T follicular helper cell (primary cell): ENCODE data around the gene RAD51B.

Experiments
- DNase-seq: peaks from one replicate; pipeline ENCODE4 v3.0.0-alpha.2; 2020; ENCODE audit warnings: low read depth

RAD51B gene

DNA sequence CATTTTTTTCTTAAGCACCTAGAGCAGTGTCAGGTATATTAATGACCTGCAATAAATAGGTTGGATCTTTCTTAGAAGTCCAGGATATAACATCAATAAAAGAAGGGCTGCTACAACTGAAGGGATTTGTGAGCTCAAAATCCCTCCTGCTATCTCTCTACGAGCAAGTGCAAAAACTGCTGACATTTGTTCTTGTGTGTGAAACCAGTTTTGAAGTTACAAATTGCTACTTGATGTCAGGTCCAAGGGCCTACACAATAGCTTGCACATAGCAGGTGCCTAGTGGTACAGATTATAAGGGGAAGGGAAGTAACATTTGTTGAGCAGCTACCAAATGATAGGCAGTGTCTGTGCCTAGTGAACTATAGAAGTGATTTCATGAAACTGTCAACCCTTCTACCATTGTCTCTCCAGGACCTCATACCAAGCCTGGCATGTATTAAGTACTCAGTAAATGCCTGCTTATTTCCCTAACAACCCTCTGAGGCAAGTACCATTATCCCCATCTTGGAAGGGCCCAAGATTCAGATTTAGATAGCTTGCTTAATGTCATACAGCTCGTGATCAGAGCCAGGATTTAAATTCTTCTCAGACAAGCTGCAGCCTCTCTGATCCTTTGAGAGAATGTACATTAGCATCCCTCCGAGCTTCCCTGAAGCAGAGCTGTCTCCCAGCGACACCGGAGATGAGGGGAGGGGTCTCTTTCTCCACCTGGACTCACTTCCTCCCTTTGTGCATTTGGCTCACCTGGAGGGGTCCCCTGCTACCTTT is 673.0 kb downstream of the RAD51B start:
- no peak for DNase-seq

DNA sequence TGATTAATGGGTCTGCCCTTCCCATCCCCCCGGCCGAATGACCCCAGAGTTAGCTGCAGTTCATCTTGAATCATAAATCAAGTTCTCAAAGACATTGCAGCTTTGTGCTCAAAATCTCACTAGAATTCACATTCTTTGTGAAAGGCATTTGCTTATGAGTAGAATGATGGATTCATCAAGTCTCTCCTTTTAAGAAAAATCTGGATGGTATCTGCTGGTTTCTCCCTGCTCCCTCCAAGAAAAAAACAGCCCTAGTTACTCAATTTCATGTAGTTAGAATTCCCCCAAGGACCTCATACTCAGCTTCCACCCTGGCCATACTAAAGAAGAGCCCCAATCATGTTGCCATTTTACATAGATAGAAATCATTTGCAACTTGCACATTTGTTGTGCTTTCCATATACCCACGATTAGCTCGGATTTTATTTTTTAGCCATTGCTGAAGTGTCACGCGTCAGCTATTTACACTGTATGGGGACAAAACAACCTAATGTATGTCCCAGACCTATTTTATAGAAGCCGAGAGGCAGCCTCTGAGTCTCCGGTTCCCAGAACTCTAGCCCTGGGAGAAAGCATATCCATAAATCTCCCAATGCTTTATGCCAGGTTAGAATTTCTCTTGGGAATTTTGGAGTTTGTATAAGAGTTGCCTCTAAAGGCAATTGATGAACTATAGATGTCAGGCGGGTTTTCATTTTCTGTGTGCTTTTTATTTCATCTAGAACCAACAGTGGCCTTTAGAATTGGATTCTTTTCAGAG is 673.8 kb downstream of the RAD51B start:
- DNase-seq = no peak

DNA sequence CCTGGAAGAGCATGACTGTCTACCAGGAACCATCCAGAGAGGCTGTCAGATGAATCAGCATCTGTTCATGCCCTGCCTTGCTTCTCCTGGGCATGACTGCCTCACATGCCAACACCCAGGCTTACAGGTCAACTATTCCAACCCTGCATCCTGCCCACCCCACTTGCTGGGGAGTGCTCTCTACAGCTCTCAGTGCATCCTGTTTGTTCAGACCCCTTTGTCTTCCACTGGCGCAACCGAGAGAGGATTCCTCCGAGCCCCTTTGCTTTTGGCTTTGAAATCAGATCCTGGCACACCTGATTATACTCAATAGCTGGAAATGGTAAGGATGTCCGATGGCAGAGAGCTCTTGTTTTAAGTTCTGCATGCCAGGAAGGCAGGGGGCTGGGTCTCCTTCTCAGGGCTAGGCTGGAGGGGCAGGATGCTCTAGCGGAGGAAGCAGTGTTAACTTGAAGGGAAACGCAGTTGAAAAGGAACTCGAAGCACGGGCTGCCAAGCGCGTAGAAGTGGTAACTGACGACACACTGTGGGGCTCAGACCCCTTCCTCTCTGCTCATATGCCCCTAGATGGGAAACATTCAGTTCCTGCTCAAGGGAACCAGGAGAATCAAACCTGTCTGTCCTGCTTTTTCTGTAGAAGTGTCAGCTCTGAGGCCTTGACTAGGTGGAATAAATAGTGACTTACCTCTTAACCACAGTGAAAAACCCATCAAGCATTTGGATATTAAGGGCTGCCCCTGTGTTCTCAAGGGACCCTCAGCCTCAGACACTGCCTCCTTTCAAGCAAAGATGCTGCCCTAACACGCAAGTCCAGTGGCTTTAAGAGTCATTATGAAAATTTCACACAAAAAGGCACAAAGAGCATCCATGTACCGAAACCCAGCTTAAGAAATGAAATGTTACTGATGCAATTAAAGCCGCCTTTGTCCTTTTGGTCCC is 675.8 kb downstream of the RAD51B start:
- DNase-seq = no peak

DNA sequence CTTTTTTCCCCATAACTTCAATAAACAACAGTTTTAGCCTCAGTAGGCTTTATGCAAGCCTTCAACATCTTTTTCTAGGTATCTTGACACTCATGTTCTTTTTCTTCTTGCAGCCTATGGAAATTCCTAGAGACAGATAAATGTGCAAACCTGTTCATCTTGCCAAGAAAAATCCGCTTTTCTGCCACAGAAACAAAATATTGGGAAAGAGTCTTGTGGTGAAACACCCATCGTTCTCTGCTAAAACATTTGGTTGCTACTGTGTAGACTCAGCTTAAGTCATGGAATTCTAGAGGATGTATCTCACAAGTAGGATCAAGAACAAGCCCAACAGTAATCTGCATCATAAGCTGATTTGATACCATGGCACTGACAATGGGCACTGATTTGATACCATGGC is 677.4 kb downstream of the RAD51B start:
- DNase-seq = no peak

DNA sequence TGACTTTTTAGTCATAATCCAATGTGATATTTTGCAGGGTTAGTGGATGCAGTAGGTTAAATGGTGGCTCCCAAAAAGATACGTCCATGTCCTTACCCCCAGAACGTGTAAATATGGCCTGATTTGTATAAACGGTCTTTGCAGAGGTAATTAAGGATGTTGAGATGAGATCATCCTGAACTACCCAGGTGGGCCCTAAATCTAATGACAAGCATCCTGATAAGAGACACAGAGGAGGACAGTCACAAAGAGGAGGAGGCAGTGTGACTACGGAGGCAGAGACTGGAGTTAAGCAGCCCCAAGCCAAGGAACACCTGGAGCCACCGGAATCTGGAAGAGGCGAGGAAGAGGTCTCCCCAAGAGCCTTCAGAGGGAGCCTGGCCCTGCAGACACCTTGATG is 679.9 kb downstream of the RAD51B start:
- DNase-seq = no peak

DNA sequence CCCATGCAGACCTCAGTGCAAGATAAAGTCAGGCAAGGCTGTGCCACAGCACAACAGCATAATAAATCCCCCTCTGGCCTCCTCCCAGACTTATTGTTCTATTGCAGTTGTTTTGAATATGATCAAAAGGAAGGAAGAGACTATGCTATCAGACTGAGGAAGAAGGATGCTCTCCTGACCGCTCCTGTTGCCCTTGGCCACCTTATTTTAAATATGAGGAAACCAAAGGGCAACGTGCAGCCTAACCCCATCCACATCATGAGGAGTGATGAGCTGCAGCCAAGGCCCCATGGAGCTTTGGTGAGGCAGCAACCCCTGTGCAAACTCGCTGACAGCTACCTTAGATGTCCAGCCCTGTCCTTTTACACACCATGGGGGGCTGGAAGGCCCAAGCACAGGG is 681.6 kb downstream of the RAD51B start:
- no peak for DNase-seq

DNA sequence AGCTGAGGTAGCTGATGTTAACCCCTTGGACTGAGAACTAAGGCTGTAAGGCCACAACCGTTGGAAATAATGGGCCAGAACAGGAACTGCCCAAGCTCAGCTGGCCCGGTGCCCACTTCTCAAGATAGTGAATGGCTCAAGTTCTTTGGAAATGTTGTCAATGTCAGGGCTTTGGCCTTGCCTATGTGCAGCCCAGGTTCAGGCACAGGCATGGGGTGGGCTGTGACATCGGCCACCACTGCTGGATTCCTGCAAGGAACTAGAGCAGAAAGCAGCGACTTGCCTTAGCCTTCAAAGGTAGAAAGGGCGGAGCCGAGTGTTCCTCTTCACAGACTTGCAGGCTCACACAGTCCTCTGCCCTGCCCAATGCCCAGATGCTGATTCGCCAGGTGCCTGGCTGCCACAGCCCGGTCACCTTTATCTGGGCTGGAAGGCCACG is 682.1 kb downstream of the RAD51B start:
- no peak for DNase-seq

DNA sequence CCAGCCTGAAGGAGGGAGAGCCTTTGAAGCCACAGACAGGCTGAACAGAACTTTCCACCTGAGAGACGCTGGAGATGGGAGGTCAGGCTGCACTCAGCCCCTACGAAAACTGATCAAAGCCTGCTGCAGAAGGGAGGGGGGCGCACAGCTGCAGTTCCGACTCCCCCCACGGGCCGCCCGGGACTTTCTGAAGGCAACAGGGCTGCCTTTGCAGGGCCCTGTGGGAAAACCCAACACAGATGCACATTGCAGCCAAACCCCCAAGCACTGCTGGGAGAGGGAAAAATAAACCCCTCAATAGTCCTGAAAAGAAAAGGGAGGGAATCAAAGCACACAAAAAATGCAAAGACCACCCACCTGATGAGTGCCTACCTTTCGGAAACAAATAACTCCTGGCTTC is 682.7 kb downstream of the RAD51B start:
- no peak for DNase-seq

DNA sequence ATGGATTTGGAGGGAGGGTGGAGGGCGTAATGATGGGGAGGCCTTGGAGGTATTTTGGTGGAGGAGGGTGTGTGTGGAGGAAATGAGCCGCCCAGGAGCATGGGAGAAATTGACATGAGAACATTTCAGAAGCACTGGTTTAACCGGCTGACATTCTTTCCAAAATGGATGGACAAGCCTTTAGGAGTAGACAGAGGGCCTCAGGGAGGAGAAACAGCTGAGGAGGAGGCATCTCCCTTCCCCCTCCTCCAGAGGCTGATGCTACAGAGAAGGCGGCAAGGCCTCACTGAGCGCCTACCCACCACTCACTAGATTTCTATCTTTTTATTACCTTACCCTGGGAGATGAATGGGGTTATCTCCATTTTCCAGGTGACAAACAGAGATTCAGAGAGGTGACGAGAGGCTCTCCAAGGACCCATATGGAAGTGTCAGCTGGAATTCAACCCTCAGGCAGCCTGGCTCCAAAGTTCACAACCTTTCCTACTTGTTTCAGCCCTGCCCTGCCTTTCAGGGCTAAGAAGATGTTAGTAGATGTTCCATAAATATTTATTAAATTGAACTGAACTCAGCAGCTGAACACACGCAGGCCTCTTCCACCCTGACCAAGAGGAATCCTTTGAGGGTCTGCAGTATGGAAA is 683.7 kb downstream of the RAD51B start:
- DNase-seq = no peak

DNA sequence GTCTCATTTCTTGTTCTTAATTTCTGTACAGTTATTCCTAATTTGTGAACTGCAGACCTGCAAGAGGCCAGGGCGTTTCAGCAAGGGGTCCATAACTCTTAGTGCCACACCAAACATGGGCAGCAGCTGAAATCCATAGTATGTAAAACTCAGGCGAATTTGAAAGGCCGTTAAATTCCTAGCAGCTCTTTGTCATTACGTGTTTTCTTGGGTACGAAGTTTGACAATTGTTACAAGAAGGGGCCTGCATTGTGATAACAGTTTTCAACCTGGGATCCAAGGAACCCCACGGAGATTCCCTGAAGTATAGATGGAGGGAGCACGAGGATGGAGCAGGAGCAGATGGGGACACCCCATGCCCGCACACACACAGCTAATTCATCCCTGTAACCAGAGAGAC is 685.3 kb downstream of the RAD51B start:
- no peak for DNase-seq

DNA sequence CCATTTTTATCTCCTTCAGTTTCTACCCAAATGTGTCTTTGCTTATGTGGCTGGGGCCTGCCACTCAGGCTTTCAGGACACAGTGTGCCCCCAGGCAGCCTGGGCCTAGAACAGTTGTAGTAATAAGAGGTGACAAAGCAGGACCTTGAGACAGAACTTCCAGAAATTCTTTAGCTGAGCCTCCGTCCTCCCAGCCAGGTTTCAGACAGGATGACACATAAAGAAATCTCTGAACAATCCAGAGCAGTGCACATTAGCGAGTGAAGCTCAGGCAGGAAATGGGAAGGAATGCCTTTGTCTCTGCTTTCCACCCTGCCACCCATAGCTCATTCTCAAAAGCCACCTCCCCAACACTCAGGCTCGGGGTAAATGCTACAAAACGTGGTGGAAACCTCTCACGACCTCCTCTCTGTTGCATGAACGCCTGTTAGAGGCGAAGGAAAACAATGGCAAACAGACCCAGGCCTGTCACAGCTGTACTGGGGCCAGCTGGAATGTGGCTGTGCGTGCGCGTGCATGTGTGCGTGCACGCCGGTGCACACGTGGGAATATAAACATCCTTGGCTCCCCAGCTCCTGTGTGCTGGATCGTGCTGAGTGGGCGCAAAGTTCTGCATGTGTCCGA is 686.6 kb downstream of the RAD51B start:
- no peak for DNase-seq

DNA sequence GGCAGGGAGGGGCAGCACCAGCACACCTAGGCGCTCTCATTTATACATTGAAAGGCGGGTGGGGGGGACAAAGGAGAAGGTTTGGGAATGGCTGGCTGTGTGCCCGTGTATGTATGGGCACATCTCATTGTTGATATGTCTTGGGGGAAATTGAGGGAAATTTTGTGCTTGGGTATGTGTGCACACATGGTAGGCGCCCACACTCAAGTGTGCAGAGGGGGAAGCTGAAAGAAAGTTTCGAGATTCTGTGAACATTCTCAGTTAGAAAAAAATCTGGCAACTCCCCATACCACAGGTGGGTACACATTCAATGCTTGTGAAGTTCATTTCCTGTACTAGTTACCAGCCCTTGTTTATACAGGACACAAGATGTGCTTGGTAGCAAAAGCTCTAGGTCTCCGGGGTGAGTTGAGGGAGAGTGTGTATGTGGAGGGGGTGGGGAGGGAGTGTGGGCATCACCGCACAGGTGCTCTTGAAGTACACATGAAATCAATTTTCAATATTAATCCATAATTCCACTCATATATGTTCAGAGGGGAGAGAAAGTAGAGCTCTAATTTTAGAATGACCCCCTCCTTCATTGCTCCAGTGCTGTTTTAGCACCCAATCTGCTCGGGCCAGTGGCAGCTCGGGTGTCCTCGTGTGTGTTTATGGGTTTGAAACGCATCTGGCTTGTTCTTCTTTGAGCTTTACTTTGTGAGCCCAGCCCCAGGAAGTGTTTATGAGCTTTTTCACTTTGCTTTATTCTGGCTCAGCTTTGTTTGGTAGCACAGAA is 687.3 kb downstream of the RAD51B start:
- DNase-seq = no peak

DNA sequence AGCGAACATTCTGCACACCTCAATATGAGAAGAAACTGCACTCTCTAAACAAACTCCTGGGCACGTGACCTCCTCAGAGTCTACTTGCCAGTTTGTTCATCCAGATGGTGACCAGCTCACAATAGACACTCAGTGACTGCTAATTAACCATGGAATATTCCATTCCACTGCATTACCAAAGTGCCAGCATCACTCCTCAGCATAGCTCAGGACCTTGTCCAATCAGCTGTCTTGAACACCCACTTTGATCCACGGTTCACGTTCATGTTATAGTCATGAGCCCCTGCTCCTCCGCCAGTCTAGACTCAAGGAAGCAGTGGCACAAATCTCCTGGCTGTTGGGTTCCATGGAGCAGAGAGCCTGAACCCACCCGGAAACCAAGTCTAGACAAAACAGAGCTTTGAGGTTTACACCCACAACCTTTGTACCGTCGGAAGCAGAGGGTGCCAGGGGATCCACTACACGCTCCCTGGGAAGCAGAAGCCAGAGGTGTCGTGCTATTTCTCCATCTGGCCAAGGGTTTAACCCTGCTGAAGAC is 688.0 kb downstream of the RAD51B start:
- DNase-seq = peak; percentile 46

DNA sequence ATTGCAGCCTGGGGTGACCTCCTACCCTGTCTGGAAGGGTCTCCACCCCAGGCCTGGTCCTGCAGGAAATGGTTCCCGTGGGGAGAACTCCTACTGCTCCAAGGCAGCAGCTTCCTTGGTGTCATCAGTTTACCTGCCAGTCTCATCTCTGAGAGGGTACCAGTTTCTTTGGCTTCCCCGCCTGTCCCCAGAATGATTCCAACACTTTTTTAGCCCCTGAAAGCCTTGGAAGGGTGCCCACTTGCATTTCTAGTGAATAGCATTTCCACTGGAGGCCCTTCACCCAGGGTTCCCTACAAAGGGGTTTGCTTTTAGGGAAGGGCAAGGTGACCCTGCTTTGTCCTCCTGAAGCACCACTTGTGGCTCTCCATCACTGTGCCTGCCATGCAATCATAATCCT is 689.0 kb downstream of the RAD51B start:
- DNase-seq = no peak

DNA sequence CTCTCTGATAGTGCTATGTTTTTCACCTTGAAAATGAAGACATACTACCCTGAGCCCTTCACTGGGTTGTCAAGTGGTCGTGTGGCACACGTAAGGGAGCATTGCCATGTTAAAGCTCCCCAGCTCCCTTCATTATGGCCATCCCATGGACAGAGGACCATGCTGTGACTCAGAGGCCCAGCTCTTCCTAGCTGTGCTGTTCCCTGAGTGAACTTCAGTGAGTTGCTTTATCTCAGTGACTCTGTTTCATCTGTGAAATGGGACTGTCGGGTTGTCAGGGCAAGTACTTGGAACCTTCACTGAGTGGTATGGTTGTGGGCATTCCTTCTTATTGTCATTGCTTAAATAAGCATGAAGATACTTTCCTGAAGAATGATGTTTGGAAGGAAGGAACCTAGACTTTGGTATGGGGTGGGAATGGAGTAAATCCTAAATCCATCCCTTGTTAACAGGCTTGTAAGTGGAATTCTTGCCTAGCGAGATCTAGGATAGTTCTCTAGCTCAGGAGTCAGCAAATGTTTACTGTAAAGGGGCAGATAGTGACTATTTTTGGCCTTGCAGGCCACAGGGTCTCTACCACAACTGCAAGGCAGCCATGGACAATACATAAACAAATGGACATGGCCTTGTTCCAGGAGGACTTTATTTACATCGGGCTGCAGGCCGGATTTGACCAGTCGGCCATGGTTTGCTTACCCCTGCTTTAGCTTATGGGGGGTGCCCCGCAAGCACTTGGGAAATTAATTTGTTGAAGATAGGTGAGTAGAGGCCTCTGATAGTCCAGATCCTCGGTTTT is 689.8 kb downstream of the RAD51B start:
- DNase-seq = no peak

DNA sequence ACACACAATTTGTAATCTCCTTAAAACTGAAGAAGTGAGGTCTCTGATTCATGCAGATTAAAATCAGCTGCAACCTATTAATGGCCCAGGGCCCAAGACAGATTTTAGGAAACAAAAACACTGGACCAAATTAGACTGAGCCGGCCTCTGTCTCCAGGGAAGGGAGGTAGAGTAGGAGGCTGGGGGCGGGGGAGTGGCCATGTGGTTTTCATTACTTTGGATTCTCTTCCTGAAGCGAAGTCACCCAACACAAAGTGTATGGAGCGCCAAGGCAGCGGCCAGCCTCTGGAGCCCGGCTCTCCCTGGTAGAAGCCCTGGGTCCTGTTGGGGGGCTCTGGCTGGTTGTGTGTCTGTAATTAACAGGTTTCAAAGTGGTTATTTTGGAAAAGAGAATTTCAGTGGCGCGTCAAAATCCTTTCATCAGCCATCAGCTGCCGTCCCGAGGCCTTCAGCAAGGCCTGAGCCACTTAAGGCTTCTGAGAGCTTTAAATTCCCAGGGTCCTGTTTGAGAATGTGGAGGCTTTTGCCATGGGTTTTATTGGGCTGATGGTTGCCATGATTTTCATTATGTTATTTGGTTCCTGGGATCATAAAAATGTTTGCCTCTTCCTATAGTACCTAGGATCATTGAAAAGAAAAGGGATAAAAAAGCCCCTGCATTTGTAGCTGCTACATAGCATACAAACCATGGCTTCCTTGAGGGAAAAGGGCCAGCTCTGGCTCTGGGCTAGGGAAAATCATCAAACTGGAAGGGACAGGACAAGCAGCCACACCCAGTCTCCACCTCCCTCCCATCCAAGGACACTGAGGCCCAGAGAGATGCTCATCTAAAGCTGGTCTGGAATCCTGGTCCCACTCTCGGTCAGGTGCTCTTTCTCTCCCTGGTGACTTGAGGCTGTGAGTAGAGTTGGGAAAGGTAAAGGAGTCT is 690.9 kb downstream of the RAD51B start:
- DNase-seq = no peak

DNA sequence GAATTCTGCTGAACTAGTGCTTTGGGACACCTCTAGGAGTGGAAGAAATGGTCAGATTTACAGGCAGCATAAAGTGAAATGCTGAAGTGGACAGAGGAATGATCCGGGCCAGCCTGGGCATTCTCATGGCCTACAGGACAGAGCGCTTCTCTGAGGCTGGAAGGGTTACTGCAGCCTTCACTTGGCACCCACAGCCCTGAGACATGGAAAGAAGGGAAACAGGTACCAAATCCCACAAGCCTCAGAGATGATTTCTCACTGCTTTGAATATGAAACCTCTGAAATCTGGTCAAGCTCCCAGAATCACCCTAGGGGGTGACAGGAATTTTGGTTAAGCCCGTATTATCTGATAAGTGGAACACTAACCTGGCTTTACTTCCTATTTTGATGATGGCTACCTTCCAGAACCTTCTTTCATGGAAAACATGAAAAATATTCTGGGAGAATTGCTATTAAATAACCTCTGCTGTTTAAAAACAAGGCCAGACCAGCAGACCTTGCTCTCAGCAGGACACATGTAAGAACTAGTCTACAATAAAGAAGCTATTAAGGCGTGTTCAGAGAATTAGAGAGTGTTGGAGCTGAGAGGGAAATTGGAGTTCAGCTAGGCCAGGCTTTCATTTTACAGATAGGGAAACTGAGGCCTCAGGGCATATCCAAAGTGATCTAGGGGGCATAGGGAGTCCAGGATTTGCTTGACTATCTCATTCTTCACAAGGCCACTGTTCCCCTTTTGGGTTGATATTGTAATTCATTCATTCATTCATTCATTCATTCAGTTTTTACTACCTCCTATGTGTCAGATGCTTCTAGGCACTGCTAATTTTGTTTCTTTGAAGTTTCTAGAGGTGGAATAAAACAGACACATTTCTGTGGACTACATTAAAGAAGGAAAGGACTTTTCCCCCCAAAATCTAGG is 691.8 kb downstream of the RAD51B start:
- DNase-seq = no peak
